ENCODE data around the gene CLIP1.

Gene CLIP1

DNA sequence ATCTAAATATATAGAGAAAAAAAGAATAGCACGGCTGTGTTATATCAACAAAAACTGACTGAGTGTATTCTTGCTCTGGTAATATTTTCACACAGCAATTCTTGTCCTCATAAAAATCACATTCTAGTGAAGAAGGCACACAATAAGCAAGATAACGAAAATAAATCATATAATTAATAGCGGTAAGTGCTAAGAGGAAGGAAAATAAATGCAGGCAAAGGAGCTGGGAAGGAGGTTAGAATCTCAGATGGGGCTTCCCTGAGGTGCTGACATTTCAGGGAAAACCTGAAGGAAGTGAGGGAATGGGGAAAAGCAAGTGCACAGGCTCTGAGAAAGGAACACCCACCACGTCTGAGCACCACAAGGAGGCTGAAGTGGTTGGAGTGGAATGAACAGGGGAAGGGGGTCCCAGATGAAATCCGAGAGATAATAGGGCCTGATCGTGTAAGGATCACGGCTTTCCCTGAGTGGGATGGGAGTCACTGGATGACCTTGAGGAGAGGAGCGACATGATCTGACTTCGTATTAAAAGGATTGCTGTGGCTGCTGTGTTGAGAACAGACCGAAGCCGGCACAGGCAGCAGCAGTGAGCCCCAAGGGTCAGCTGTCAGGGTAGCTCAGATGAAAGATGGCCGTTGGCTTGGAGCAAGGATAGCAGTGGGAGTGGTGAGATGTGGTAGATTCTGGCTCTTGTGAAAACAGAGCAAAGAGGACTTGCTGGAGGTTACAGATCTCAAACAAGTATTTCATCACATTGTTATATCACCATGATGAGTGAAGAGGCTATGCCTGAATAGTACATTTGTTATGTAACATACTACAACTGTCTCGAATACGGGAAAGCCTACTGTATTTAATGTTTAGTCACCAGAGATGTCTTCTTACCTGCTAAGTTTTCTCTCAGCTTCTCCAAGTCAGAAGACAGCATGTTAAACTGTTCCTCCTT is 89.1 kb downstream of the CLIP1 start:
- no peak for TF ChIP-seq ZNF274 (IDR thresholded peaks at IDR 0.05; ENCODE audit: low read depth, low read length)
- no peak overlapping the region for H3K4me3 ChIP-seq (ENCODE audit: low read length)

DNA sequence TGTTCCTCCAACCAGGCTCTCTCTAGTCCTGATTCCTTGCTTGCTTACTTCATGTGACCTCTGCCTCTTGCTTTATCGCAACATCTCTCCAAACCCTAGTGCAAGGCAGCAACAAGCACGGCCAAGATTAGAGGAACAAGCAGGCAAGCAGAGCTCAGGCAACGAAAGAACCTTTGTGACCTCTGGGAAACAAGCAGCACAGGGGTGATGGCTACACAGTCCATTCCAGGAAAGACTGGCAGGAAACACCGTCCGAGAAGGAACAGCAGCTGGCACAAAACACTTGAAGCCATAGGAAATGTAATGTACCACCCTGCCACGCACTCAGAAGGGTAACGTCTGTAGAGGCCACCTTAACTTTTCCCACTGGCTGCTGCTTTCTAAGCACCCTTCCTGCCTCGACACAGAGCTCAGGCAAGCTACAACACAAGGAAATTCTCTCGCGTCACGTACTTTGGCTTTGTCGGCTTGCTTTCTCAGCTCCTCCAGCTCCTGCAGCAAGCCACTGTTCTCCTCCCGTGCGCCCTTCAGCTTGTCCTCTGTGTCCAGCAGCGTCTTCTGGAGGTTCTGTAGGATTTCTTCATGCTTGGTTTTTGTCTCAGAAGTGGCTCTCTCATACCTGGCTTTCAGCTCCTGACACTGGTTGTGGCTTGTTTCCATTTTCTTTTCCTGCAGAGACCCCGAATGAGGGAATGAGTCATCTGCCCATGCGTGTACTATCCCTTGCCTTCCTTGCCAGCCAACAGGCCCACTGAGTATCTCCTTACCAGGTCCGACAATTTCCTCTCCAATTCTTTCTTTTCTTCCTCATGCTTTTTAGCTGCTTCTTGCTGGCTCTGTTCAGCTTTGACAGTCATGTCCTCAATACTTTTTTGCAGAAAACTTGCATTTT is 94.7 kb downstream of the CLIP1 start:
- TF ChIP-seq ZNF274 (IDR thresholded peaks at IDR 0.05; ENCODE audit: low read depth, low read length), result no peak
- no peak overlapping the region for H3K4me3 ChIP-seq (ENCODE audit: low read length)

DNA sequence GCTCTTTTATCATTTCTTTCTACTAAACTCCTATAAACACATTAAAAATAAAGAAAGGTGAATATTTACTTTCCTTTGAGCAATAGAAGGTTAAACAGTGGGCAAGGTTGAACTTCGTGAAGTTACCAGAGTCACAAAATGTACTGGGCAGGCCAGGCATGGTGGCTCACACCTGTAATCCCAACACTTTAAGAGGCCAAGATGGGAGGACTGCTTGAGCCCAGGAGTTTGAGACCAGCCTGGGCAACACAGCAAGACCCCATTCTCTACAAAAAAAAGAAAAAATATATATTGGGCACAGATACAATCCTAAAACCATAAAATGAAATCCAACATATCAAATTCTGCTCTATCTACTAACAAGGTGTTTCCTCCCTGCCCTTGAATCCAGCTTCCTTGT is 95.5 kb downstream of the CLIP1 start:
- no peak for TF ChIP-seq ZNF274 (IDR thresholded peaks at IDR 0.05; ENCODE audit: low read depth, low read length)
- H3K4me3 ChIP-seq (ENCODE audit: low read length), result no peak overlapping the region

DNA sequence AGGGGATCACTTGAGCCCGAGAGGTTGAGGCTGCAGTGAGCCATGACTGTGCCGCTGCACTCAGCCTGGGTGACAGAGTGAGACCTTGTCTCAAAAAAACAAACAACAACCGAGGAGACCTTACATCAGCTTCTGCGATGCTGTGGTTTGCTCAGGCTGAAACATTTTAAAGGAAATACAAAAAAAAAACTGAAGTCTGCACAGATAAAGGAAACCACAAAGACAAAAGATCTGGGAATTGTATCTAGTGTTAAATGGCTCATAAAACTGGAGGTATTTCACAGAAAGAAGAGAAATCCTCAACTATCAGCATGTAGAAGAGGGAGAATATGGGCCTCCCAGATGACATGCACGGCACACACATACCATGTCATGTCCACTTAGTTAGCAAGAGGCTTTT is 95.9 kb downstream of the CLIP1 start:
- no peak for TF ChIP-seq ZNF274 (IDR thresholded peaks at IDR 0.05; ENCODE audit: low read depth, low read length)
- no peak overlapping the region for H3K4me3 ChIP-seq (ENCODE audit: low read length)

DNA sequence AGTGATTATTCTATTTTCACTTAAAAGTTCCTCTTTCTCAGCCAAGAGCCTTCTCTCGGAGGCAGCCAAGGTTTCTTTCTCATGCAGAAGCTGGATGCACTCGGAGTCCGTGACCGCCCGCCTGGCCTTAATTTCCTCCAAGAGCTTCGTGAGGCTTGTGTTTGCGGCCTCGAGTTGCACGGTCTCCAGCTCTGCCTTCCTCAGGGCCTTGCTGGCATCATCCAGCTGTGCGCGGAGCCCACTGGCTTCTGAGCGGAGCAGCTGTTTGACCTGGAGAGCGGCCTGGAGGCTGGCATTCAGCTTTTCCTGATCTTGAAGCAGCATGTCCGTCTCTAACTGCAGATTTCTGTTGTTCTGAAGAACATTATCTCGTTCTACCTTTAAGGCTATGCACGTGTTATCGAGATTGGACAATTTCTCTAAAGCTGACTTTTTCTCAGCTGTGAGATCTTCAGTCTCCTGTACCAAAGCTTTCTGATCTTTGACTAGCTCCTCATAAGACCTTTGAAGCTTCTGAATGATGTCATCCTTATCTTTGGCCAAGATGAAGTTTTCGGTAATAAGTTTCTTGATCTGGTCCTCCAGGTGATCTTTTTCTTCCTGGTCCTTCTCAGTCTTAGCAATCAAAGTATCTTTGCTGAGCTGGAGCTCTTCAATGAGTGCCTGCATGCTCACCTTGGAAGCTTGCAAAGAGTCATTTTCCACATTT is 99.0 kb downstream of the CLIP1 start:
- no peak for TF ChIP-seq ZNF274 (IDR thresholded peaks at IDR 0.05; ENCODE audit: low read depth, low read length)
- no peak overlapping the region for H3K4me3 ChIP-seq (ENCODE audit: low read length)

DNA sequence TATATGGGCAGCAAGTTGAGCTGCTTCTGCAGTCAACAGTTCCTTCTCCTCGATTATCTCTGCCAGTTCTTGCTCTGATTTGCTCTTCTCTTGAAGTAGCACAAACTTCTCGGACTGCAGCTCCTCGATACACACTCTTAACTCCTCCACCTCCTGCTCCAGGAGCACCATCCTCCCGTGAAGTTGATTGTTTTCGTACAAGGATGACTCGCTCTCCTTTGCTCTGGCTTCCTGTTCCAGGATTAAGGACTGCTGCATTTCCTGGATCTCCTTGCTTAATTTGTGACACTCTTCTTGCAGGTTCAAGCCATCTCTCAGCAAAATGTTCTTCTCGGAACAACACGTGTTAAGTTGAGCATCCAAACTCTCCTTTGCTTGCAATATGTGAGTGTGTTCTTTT is 100.0 kb downstream of the CLIP1 start:
- TF ChIP-seq ZNF274 (IDR thresholded peaks at IDR 0.05; ENCODE audit: low read depth, low read length), result no peak
- H3K4me3 ChIP-seq (ENCODE audit: low read length), result no peak overlapping the region

DNA sequence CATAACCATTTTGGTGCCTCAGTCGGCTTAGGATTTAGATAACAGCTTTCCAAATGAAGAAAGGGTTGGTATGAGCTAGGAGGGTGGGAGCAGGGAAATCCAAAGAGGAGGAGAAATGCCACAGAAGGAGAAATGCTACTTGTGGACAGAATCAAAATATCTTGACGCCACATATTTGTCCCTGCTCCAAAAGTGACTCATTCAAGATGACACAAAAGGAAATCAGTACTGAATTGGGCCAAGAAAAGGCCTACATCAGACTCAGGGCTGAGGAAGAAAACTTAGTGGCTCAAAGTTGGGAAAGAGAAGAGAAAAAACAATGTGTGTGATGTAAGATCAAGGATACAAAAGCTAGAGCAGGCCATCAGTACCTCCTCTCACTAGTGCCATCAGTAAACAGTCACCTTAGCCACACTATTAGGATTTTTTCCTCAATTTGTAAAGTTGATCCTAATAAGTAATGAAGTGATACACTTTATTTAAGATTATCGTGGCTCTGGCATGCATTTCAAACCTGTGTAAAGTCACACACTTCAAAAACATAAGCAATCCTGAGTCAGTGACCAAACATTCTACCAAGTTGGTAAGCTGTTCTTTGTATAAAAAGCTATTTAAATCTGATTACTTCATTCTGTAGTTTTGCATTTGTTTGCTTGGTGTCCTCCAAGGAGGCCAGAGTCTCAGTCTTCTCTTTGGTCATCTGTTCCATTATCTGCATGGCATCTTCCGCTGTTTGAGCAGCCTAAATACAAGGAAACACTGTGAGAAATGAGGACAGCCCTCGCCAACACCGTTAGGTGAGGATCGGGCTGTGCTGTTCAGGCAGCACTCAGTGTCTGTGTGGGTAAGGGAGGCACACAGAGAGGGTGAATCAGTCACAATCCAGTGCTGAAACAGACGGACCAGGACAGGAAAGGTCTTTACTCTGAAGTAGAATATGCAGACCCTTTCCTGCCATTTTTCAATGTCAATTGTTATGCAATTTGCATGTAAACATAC is 103.6 kb downstream of the CLIP1 start:
- TF ChIP-seq ZNF274 (IDR thresholded peaks at IDR 0.05; ENCODE audit: low read depth, low read length), result no peak
- H3K4me3 ChIP-seq (ENCODE audit: low read length), result no peak overlapping the region

DNA sequence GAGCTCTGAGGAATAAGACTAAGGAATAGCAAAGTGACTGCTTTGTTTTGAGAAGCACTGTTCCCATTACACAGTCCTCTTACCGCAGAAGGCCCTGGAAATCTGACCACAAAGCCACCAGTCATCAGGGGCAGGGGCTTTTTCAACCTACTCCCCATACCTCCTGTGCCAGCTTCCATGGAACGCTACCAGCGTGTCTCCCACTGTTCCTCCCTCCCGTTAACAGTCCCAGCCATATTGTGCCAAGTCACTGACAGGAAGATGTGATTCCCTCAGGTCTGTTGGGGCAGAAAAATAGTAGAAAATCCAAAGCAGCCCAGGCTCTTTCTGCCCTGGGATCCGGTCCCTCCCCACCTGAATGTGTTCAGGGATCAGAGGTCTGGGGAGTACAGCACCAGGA is 109.5 kb downstream of the CLIP1 start:
- no peak overlapping the region for H3K4me3 ChIP-seq (ENCODE audit: low read length)
- TF ChIP-seq ZNF274 (IDR thresholded peaks at IDR 0.05; ENCODE audit: low read depth, low read length), result no peak

DNA sequence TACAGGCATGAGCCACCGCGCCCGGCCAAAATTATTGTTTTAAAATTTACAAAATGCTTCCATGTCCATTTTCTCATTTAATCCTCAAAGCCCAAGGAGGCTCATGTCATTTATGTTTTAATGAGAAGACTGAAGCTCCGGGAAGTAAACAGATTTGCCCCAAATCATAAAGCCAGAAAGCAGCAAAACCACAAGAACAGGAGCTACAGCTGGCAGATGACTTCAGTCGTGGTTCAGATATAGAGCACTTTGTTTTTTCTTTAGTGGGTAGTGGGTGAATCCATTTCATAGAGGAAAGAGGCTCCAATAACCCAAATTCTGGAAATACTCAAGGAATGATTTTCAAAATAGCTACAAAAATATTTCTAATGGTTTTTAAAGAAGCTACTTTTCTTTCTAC is 110.8 kb downstream of the CLIP1 start:
- no peak for TF ChIP-seq ZNF274 (IDR thresholded peaks at IDR 0.05; ENCODE audit: low read depth, low read length)
- H3K4me3 ChIP-seq (ENCODE audit: low read length), result no peak overlapping the region

DNA sequence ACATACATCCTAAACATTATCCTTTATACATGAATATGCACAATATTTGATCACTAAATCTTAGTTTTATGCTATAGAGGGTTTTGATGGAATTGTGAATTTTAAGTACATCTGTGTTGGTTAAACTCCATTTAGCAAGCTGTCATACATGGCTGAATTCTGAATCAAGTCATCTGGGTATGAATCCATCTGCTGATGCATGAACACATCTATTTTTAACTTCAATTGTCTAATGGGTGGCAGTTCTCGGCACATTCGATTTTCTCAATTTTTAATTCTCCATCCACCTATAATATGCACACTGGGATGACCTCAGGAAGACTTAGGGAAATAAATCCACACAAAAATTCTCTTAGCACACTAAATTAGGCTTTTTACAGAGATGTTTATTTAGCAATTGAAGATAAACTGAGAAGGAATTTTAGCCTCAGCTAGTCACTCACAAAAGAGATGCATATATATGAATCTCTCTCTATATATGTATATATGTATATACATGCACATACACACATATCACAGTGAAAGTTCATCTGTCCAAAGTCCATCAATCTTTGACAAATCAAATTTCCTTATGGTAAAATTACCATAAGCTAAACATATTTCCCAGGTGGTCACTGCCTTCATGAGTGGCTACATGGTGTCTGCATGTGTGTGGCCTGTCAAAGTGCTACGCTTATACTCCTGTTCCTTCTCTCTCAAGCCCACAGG is 111.7 kb downstream of the CLIP1 start:
- H3K4me3 ChIP-seq (ENCODE audit: low read length), result no peak overlapping the region
- no peak for TF ChIP-seq ZNF274 (IDR thresholded peaks at IDR 0.05; ENCODE audit: low read depth, low read length)

DNA sequence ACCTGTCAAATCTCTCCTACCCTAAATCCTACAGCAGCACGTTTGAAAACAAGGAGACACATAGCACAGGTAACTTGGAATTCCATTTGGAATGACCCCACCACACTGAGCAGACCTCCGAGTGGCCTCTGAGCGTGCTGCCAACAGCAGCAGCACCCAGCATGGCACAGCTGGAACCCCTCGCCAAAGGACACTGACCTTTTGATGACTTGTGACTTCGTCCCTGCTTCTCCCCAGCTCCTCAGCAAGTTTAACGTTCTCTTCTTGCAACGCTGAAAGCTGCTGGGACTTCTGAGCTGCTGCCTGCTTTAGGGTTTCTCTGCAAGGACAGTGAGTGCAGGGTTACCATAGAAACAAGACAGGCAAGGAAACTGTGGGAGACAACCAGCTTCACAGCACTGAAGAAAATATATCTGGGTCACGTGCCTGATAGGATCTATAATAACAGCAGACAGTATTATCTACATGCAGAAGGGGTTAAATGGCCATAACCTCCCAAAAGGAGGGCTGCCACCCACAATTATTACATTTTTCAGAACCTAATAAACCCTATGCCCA is 112.8 kb downstream of the CLIP1 start:
- no peak overlapping the region for H3K4me3 ChIP-seq (ENCODE audit: low read length)
- TF ChIP-seq ZNF274 (IDR thresholded peaks at IDR 0.05; ENCODE audit: low read depth, low read length), result no peak

DNA sequence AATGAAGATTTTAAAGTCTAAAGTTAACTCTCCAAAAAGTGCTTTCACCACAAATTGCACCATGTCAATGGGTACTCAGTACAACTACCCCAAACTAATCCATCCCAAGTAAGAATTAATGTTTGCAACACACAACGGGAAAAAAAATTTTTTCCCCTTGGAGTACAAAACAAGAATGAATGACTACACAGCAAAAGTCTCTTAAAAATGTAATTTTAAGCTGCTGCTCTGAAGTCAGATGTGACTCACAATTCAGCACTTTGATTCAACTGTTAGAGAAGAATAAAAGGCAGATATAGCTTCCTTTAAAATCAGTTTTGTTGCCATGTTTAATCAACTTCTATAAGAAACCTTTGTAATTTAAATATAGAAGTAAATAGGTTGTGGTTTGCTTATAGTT is 113.7 kb downstream of the CLIP1 start:
- H3K4me3 ChIP-seq (ENCODE audit: low read length), result no peak overlapping the region
- no peak for TF ChIP-seq ZNF274 (IDR thresholded peaks at IDR 0.05; ENCODE audit: low read depth, low read length)
